Chondrocyte (in vitro differentiated cells): Measurements from ENCODE around the gene DCDC1. TPM values are rescaled to one million over a fixed set of nuclear protein-coding genes. Genes with fewer than 3 reads are reported as not detected.

Experiments
- DNase-seq: peaks from one replicate; pipeline ENCODE4 v3.0.0; 2021; ENCODE audit warnings: mixed read lengths, low spot score
- H3K27ac Mint-ChIP-seq: one replicate; pipeline ENCODE4 v1.8.0; 2021; ENCODE audit warnings: mild to moderate bottlenecking, moderate library complexity, mixed read lengths; ENCODE audit not compliant: unreplicated experiment
- H3K27me3 Mint-ChIP-seq: 2 replicates; pipeline ENCODE4 v1.8.0; 2021; ENCODE audit warnings: low read depth, mixed read lengths
- H3K36me3 Mint-ChIP-seq: 2 replicates; pipeline ENCODE4 v1.8.0; 2021; ENCODE audit warnings: low read depth, mixed read lengths
- H3K4me1 Mint-ChIP-seq: 2 replicates; pipeline ENCODE4 v1.8.0; 2021; ENCODE audit warnings: low read depth, mild to moderate bottlenecking, mixed read lengths
- H3K4me3 Mint-ChIP-seq: one replicate; pipeline ENCODE4 v1.8.0; 2021; ENCODE audit warnings: mild to moderate bottlenecking, moderate library complexity, mixed read lengths; ENCODE audit not compliant: unreplicated experiment
- H3K9me3 Mint-ChIP-seq: 2 replicates; pipeline ENCODE4 v1.8.0; 2021; ENCODE audit warnings: low read depth, mixed read lengths
- total RNA-seq: library from RNA; stranded (reverse); gene quantifications from 3 replicates; pipeline ENCODE4 v1.2.1, GENCODE V29; 2021
- TF ChIP-seq, protein P1 (sequence below): fragments of 200-600 bp; sonication (generic); IDR thresholded peaks from 2 replicates; pipeline ENCODE4 v1.5.0; 2021; ENCODE audit warnings: antibody characterized with exemption, mild to moderate bottlenecking, moderate library complexity

Gene DCDC1
- total RNA-seq, 1 donor from 2014 or later = not detected

DNA sequence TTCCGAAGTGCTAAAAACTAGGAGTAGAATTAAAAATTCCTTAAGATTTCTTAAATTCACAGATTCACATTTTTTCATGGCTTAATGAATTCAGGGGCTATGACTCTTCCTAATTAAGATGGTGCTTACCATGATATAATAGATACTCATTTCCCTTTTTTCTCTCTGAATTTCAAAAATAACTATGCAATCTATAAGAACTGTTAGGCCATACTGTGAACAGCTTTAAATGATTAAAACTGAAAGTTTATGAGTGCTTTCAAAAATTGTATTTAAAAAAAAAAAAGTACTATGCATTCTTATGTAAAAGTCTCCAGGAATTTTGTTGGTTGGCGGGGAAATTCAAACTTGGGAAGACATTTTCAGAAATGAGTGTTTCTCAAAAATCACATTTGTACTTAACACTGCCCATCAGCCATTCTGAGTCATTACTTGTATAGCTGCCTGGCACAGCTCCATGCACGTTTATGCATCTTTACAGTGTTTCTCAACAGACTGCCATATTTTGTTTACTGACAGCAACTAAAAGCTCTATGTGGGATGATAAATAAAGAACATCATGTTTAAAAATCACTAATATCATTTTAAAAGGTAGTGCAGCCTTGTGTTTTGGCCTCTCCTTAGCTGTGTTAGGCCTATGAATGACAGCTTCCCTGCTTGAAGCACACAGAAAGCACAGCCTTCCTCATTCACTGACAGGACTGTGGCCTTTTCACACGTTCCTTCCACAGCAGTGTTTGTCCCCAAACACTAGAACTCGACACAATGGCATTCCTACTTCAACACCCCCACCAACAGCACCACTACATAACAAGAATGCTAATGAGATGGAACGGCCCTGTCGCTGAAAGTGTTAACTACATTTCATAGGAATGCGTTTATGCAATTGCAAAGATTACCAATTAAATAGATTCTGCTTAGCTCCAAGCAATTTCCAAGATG, 131.4 kb downstream of the DCDC1 start:
- Mint-ChIP-seq H3K27me3 (peaks cover 23% of the 10 kb centered on the region), H3K9me3 (no peaks in the 10 kb centered on the region), H3K27ac (no peak overlapping the region), H3K4me3 (no peak overlapping the region), H3K36me3 (no peaks in the 10 kb centered on the region), H3K4me1 (no peaks in the 10 kb centered on the region)
- TF ChIP-seq, protein P1, sequence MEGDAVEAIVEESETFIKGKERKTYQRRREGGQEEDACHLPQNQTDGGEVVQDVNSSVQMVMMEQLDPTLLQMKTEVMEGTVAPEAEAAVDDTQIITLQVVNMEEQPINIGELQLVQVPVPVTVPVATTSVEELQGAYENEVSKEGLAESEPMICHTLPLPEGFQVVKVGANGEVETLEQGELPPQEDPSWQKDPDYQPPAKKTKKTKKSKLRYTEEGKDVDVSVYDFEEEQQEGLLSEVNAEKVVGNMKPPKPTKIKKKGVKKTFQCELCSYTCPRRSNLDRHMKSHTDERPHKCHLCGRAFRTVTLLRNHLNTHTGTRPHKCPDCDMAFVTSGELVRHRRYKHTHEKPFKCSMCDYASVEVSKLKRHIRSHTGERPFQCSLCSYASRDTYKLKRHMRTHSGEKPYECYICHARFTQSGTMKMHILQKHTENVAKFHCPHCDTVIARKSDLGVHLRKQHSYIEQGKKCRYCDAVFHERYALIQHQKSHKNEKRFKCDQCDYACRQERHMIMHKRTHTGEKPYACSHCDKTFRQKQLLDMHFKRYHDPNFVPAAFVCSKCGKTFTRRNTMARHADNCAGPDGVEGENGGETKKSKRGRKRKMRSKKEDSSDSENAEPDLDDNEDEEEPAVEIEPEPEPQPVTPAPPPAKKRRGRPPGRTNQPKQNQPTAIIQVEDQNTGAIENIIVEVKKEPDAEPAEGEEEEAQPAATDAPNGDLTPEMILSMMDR = no peak
- DNase-seq = no peak

DNA sequence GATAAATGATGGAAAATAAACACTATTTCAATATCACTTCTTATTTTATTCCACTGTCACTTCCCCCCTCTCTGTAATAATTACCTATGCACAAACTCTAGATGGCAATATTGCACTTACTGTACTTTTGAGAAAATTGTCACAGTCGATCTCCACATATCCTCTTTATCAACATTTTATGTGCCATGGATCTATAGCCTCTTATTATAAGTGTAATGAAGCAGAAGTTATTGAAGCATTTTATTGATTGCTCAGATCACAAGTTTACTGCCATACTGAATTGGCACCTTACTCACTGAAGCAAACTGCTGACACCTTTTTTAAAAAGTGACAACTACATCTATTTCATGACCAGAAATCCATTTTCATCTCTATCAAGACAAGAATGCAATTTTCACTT, 133.4 kb downstream of the DCDC1 start:
- H3K27ac Mint-ChIP-seq = no peak overlapping the region
- H3K36me3 Mint-ChIP-seq = no peaks in the 10 kb centered on the region
- no peak overlapping the region for H3K4me3 Mint-ChIP-seq
- TF ChIP-seq, protein P1 = peak; percentile 79
- DNase-seq = no peak
- no peaks in the 10 kb centered on the region for H3K4me1 Mint-ChIP-seq
- no peaks in the 10 kb centered on the region for H3K9me3 Mint-ChIP-seq
- H3K27me3 Mint-ChIP-seq = peaks cover 16% of the 10 kb centered on the region

DNA sequence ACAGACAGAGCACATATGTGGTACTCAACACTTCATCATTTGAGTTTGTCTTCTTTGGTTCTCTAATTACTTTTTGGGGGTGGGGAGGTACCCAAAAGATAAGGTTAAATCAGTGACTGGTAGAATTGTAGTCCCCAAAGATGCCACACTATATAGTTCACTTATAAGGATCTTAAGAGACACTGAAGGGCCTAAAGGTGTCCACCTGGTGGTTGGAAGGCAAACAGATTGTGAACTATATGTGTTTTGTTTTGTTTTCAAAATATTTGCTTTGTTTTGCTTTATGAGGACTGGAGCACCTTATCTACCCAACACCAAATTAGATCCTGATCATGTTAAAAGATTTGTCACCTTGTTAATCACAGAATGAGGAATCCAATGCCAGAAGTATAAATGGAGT, 136.1 kb downstream of the DCDC1 start:
- Mint-ChIP-seq H3K36me3 (no peaks in the 10 kb centered on the region), H3K4me3 (no peak overlapping the region), H3K27ac (no peak overlapping the region), H3K4me1 (no peaks in the 10 kb centered on the region), H3K9me3 (no peaks in the 10 kb centered on the region), H3K27me3 (peaks cover 16% of the 10 kb centered on the region)
- DNase-seq = no peak
- TF ChIP-seq, protein P1 = peak; percentile 56

DNA sequence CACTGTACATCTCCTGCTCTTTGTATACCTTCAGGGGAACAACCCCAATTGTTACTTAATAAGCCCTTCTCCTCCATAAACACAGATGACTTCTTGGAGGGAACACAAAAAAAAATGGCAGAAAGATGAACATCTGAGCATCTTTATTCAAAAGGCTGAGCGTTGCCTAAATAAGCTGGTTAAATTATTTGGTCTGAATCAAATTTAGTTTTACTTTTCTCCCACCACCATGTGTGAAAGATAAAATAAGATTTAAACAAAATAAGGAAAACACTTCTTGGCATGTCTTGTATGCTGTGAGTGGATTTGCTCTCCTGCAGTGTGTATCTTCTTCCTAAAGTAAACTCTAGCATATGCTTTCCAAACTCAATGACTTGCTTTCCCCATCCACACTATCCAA, 137.9 kb downstream of the DCDC1 start:
- Mint-ChIP-seq H3K9me3 (peaks cover 4% of the 10 kb centered on the region), H3K27me3 (peaks cover 18% of the 10 kb centered on the region), H3K36me3 (no peaks in the 10 kb centered on the region), H3K4me1 (no peaks in the 10 kb centered on the region), H3K4me3 (no peak overlapping the region), H3K27ac (no peak overlapping the region)
- DNase-seq = no peak
- TF ChIP-seq, protein P1 = no peak

DNA sequence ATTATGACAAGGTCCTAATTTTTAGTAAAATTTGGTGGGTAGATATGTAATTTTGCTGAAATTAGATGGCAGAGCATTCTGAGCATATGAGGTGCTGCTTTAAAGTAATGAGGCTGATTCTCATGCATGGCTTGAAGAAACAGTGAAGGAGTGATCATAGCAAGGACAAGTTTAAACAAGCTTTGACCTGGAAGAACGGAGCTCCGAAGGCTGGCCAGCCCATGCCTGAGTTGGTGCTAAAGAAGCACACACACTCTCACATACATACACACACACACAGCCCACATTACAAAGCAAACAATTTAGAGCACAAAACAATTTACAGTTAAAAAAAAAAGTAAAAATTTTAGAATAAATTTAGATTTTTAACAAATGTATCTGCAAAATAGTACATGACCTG, 150.7 kb downstream of the DCDC1 start:
- Mint-ChIP-seq H3K27me3 (peaks cover 19% of the 10 kb centered on the region), H3K36me3 (no peaks in the 10 kb centered on the region), H3K27ac (no peak overlapping the region), H3K4me1 (no peaks in the 10 kb centered on the region), H3K4me3 (no peak overlapping the region), H3K9me3 (no peaks in the 10 kb centered on the region)
- TF ChIP-seq, protein P1 = no peak
- no peak for DNase-seq
